Measurements from ENCODE around the gene ZNF710. TPM values are rescaled to one million over a fixed set of nuclear protein-coding genes. Genes with fewer than 3 reads are reported as not detected.

Gene ZNF710
- total RNA-seq, 1 experiment from 2014 or later, result 10.0 TPM

DNA sequence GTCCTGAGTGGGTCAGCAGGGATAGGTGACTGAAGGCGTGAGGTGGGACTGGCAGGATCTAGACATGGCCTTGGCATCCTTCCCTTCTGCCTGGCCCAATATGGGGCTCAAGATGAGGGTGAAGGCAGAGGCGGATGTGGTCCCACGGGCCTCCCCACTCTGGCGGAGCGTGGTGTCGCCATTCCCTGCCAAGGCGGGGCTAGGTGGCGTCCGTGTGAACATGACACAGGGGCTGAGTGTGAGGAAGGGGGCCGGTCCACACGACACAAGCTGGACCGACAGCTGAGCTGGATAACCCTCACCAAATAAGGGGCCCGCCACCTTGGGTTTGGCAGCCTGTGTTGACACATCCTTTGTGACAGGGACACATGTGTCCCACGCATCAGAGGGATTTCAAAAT, 43.1 kb downstream of the ZNF710 start:
- CTCF ChIA-PET, result no interaction called here
- TF ChIP-seq, protein P1, sequence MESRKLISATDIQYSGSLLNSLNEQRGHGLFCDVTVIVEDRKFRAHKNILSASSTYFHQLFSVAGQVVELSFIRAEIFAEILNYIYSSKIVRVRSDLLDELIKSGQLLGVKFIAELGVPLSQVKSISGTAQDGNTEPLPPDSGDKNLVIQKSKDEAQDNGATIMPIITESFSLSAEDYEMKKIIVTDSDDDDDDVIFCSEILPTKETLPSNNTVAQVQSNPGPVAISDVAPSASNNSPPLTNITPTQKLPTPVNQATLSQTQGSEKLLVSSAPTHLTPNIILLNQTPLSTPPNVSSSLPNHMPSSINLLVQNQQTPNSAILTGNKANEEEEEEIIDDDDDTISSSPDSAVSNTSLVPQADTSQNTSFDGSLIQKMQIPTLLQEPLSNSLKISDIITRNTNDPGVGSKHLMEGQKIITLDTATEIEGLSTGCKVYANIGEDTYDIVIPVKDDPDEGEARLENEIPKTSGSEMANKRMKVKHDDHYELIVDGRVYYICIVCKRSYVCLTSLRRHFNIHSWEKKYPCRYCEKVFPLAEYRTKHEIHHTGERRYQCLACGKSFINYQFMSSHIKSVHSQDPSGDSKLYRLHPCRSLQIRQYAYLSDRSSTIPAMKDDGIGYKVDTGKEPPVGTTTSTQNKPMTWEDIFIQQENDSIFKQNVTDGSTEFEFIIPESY (IDR thresholded peaks at IDR 0.05; ENCODE audit: extremely low read depth, insufficient replicate concordance, low read length), result no peak
- no peak for TF ChIP-seq EZH2 (IDR thresholded peaks at IDR 0.05)
- TF ChIP-seq EGR1 (IDR thresholded peaks at IDR 0.05; ENCODE audit: low read depth), result no peak
- TF ChIP-seq JUND (IDR thresholded peaks at IDR 0.05), result no peak
- no peak for TF ChIP-seq CBX3 (IDR thresholded peaks at IDR 0.05; ENCODE audit: low read depth)
- no peak for TF ChIP-seq ELF1 (IDR thresholded peaks at IDR 0.05; ENCODE audit: borderline replicate concordance, low read depth)
- TF ChIP-seq FOSL1 (IDR thresholded peaks at IDR 0.05; ENCODE audit: low read depth), result no peak
- no peak for TF ChIP-seq SIN3A (IDR thresholded peaks at IDR 0.05; ENCODE audit: low read depth)
- TF ChIP-seq TCF7L2 (IDR thresholded peaks at IDR 0.05; ENCODE audit: borderline replicate concordance, extremely low read depth, insufficient read depth, insufficient read length), result no peak
- TF ChIP-seq CEBPB (IDR thresholded peaks at IDR 0.05; ENCODE audit: low read depth), result no peak
- TF ChIP-seq MAX (IDR thresholded peaks at IDR 0.05), result no peak
- no peak for TF ChIP-seq EZH2phosphoT487 (IDR thresholded peaks at IDR 0.05; ENCODE audit: borderline replicate concordance)
- no peak for TF ChIP-seq POLR2A (IDR thresholded peaks at IDR 0.05; ENCODE audit: borderline replicate concordance, extremely low read depth, insufficient read depth, insufficient read length)
- H3K79me2 ChIP-seq (ENCODE audit: insufficient read depth, low read length), result no peaks in the 10 kb centered on the region
- H3K9ac ChIP-seq (ENCODE audit: low read length), result no peak overlapping the region
- H3K27me3 ChIP-seq (ENCODE audit: insufficient read depth, low read length), result no peaks in the 10 kb centered on the region
- H3K27ac ChIP-seq (ENCODE audit: low read depth, low read length), result no peak overlapping the region
- no TSS peak for BruUV-seq (replicated peaks)
- H2AFZ ChIP-seq (ENCODE audit: low read depth, low read length, poor library complexity, severe bottlenecking), result no peak overlapping the region
- H3K9me3 ChIP-seq (ENCODE audit: control insufficient read depth in 1 of 2, insufficient read depth in 1 of 2, low read depth in 1 of 2, low read length in 2 of 2), result no peaks in the 10 kb centered on the region
- H3K9me2 ChIP-seq (ENCODE audit: insufficient read depth), result no peaks in the 10 kb centered on the region
- peaks cover 11 to 15% of the 10 kb centered on the region in 2 experiments; a peak in 2 of 4 replicates for H3K4me1 ChIP-seq (ENCODE audit: control insufficient read depth in 1 of 2, insufficient read depth in 2 of 2, low read length in 2 of 2)
- no peaks in the 10 kb centered on the region for H4K20me1 ChIP-seq (ENCODE audit: insufficient read depth)
- no peak overlapping the region for H3K4me2 ChIP-seq (ENCODE audit: low read length)
- H3K36me3 ChIP-seq (ENCODE audit: control insufficient read depth in 1 of 2, insufficient read depth in 2 of 2, low read length in 2 of 2), result no peaks in the 10 kb centered on the region
- RAD21 ChIA-PET (ENCODE audit: low non-redundant PET in 1 of 2, low total read pairs in 2 of 2, uncharacterized antibody in 2 of 2, unreplicated experiment in 2 of 2), result no interaction called here
- DNase-seq (ENCODE audit: low read depth, low spot score) (no peak), ATAC-seq (no peak)
- intact Hi-C loops (cut with micrococcal nuclease), result no loop called here
- H3K4me3 ChIP-seq (replicated peaks in 1 of 2; ENCODE audit: low read depth in 1 of 2, low read length in 2 of 2), result no peak overlapping the region
- POLR2A ChIA-PET, result no interaction called here
